Measurements from ENCODE around the gene FSIP1. TPM values are rescaled to one million over a fixed set of nuclear protein-coding genes. Genes with fewer than 3 reads are reported as not detected.

Gene FSIP1
- polyA plus RNA-seq, 3 donors: 0.10 to 0.48 (median 0.21) TPM

DNA sequence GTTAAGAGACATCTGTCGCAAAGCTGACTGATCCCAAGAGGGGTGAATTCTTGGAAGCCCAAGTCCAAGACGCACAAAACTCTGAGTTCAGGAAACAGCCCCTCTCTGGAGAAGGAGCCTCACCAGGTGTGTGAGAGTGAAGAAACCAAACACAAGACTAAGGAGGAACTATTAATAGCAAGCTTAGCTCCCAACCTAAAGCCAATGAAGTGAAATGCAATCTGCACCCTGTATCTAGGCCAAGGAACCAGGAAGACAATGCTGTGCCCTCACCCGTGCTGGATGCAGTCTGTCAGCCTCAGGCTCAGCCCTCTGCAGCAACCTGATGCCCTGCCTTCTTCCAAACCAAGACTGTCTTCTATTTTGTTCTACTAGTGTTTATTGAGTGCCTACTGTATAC lies 224.2 kb downstream of the FSIP1 start:
- Histone ChIP-seq H3K27ac (ENCODE audit: low read depth in 1 of 2, low read length in 2 of 2) (no peak overlapping the region), H3K79me2 (ENCODE audit: insufficient read depth, low read length) (no peaks in the 10 kb centered on the region), H3K9ac (ENCODE audit: insufficient read depth, low read length, poor library complexity, severe bottlenecking) (no peak overlapping the region), H3K27me3 (ENCODE audit: control insufficient read depth in 2 of 2, insufficient read depth in 2 of 2, low read length in 2 of 2) (peaks cover 4 to 7% of the 10 kb centered on the region in 2 donors), H3K4me3 (replicated peaks in 1 of 3; ENCODE audit: low read depth in 2 of 3, low read length in 3 of 3) (no peak overlapping the region), H3K36me3 (replicated peaks in 1 of 2; ENCODE audit: control insufficient read depth in 1 of 2, insufficient read depth in 2 of 2, low read length in 2 of 2) (no peaks in the 10 kb centered on the region), H2AFZ (ENCODE audit: insufficient read depth, low read depth, low read length, poor library complexity, severe bottlenecking) (no peak overlapping the region), H4K20me1 (ENCODE audit: insufficient read depth, low read length) (no peaks in the 10 kb centered on the region), H3K9me3 (replicated peaks in 1 of 2; ENCODE audit: control insufficient read depth in 1 of 2, insufficient read depth in 1 of 2, low read length in 2 of 2) (no peaks in the 10 kb centered on the region), H3K4me1 (ENCODE audit: control insufficient read depth in 1 of 2, insufficient read depth in 2 of 2, low read length in 2 of 2) (no peaks in the 10 kb centered on the region), H3K4me2 (replicated peaks; ENCODE audit: extremely low read depth, low read length, poor library complexity, severe bottlenecking) (no peak overlapping the region)
- Mint-ChIP-seq H3K4me3 (no peak overlapping the region), H3K4me1 (peaks cover under 1% of the 10 kb centered on the region), H3K9me3 (peaks cover 0 to 6% (median 0%) of the 10 kb centered on the region in 7 donors), H3K27me3 (ENCODE audit: low read depth in 3 of 3) (peaks cover 9 to 13% (median 12%) of the 10 kb centered on the region in 3 donors), H3K36me3 (no peaks in the 10 kb centered on the region), H3K27ac (no peak overlapping the region)
- no peak for TF ChIP-seq CTCF (IDR thresholded peaks at IDR 0.05)
- WGBS (ENCODE audit: insufficient coverage): no CpG with 5 or more reads among the region's 3 CpGs
- intact Hi-C loops (cut with micrococcal nuclease): no loop called here
- DNase-seq: no peak

DNA sequence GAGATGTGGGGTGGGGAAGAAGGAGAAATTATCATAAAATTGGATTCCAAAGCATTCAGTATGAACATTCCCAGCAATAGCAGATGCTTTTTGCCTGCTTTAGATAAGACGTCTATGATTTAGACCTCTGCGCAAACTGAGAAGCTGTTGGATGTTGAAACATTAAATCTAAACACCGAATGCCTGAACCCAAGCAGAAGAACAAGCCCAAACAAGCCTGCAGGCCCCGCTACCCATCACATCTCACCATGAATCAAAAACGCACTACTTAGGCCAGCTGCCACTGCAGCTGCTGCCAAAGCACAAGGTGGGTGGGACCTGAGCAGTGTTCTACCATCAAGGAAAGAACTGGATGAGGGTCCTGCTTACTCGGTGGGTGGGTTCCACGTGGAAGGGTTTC lies 226.2 kb downstream of the FSIP1 start:
- Mint-ChIP-seq H3K4me3 (no peak overlapping the region), H3K9me3 (peaks cover 0 to 6% (median under 1%) of the 10 kb centered on the region in 7 donors)

More for the DNA sequence above, 226.2 kb downstream of the FSIP1 start:
- Histone ChIP-seq H4K20me1 (ENCODE audit: insufficient read depth, low read length) (no peaks in the 10 kb centered on the region), H3K27me3 (ENCODE audit: control insufficient read depth in 2 of 2, insufficient read depth in 2 of 2, low read length in 2 of 2) (peaks cover 4 to 7% of the 10 kb centered on the region in 2 donors), H3K79me2 (ENCODE audit: insufficient read depth, low read length) (no peaks in the 10 kb centered on the region), H3K4me2 (replicated peaks; ENCODE audit: extremely low read depth, low read length, poor library complexity, severe bottlenecking) (no peak overlapping the region), H3K27ac (ENCODE audit: low read depth in 1 of 2, low read length in 2 of 2) (no peak overlapping the region), H3K36me3 (replicated peaks in 1 of 2; ENCODE audit: control insufficient read depth in 1 of 2, insufficient read depth in 2 of 2, low read length in 2 of 2) (no peaks in the 10 kb centered on the region), H3K9me3 (replicated peaks in 1 of 2; ENCODE audit: control insufficient read depth in 1 of 2, insufficient read depth in 1 of 2, low read length in 2 of 2) (no peaks in the 10 kb centered on the region), H2AFZ (ENCODE audit: insufficient read depth, low read depth, low read length, poor library complexity, severe bottlenecking) (no peak overlapping the region), H3K4me3 (replicated peaks in 1 of 3; ENCODE audit: low read depth in 2 of 3, low read length in 3 of 3) (no peak overlapping the region), H3K9ac (ENCODE audit: insufficient read depth, low read length, poor library complexity, severe bottlenecking) (no peak overlapping the region), H3K4me1 (ENCODE audit: control insufficient read depth in 1 of 2, insufficient read depth in 2 of 2, low read length in 2 of 2) (peaks cover 8 to 11% of the 10 kb centered on the region in 2 donors)
- 98% methylated on average over 5 of the region's 7 CpGs for WGBS (ENCODE audit: insufficient coverage)
- H3K27me3 Mint-ChIP-seq (ENCODE audit: low read depth in 3 of 3): peaks cover 9 to 14% (median 11%) of the 10 kb centered on the region in 3 donors
- no peak for TF ChIP-seq CTCF (IDR thresholded peaks at IDR 0.05)
- no peak for DNase-seq
- H3K36me3 Mint-ChIP-seq: no peaks in the 10 kb centered on the region
- H3K4me1 Mint-ChIP-seq: peaks cover 16% of the 10 kb centered on the region
- intact Hi-C loops (cut with micrococcal nuclease): no loop called here
- peak overlapping the region in 1 of 7 donors; percentile 11 for H3K27ac Mint-ChIP-seq

Measured in CD14-positive monocyte (primary cell).